HG03095 (cell line): ENCODE measurements around the gene CIDEC.
A peak's percentile ranks its signal among the peaks of the same experiment; 100 is the strongest.
"Not testable (repeated sequence)": the region's sequence is repeated elsewhere in the genome, so short reads cannot be mapped to it uniquely, and the experiment has no call there.

ENCODE experiments used
- ATAC-seq: cut with Tn5 transposase; IDR thresholded peaks from one replicate; pipeline ENCODE4 v1.9.1; 2021; ENCODE audit warnings: moderate library complexity; ENCODE audit not compliant: unreplicated experiment

Gene CIDEC

GRCh38 chr3:9851383-9851782 lies 28.7 kb downstream of the CIDEC start:
- not testable (repeated sequence) for ATAC-seq

- ATAC-seq: not testable (repeated sequence)
Measured at GRCh38 chr3:9848860-9849259, 31.2 kb downstream of the CIDEC start.

- not testable (repeated sequence) for ATAC-seq
Measured at GRCh38 chr3:9847870-9848269, 32.2 kb downstream of the CIDEC start.

- ATAC-seq: no peak
Measured at GRCh38 chr3:9846931-9847488, 33.0 kb downstream of the CIDEC start.

- ATAC-seq: no peak
Measured at GRCh38 chr3:9846231-9846630, 33.8 kb downstream of the CIDEC start.

- peak; percentile 99 for ATAC-seq
Measured at GRCh38 chr3:9843715-9844438, 36.2 kb downstream of the CIDEC start, which contains the start of gene RPUSD3. Gene RPUSD3 (minus strand): TSS chr3:9844008. CDS start chr3:9843990, 18 bp downstream.

- no peak for ATAC-seq
Measured at GRCh38 chr3:9841015-9841414, 39.0 kb downstream of the CIDEC start.

GRCh38 chr3:9838856-9839255 lies 41.2 kb downstream of the CIDEC start:
- ATAC-seq: no peak

GRCh38 chr3:9837701-9838582 lies 42.1 kb downstream of the CIDEC start:
- no peak for ATAC-seq

GRCh38 chr3:9834520-9835380 lies 45.3 kb downstream of the CIDEC start:
- ATAC-seq: no peak

- ATAC-seq: no peak
Measured at GRCh38 chr3:9833078-9833477, 47.0 kb downstream of the CIDEC start.

GRCh38 chr3:9831253-9831652 lies 48.8 kb downstream of the CIDEC start:
- ATAC-seq: no peak

GRCh38 chr3:9828801-9829755 lies 51.0 kb downstream of the CIDEC start:
- no peak for ATAC-seq

- no peak for ATAC-seq
Measured at GRCh38 chr3:9826815-9827573, 53.1 kb downstream of the CIDEC start.

GRCh38 chr3:9825451-9826040 lies 54.5 kb downstream of the CIDEC start:
- ATAC-seq: no peak

GRCh38 chr3:9820946-9821345 lies 59.1 kb downstream of the CIDEC start:
- ATAC-seq: no peak

GRCh38 chr3:9820543-9820942 lies 59.5 kb downstream of the CIDEC start:
- ATAC-seq: no peak

GRCh38 chr3:9818666-9819335 lies 61.3 kb downstream of the CIDEC start:
- no peak for ATAC-seq
